PC-3 (cell line): Measurements from ENCODE around the gene DDX24. TPM values are rescaled to one million over a fixed set of nuclear protein-coding genes. Genes with fewer than 3 reads are reported as not detected.
A peak's percentile ranks its signal among the peaks of the same experiment; 100 is the strongest.

Source experiments
- ATAC-seq: fragments of 200-7000 bp; cut with Tn5 transposase; 2 replicates; pipeline ENCODE4 v1.9.1; 2020; ENCODE audit warnings: mild to moderate bottlenecking, moderate library complexity
- BruUV-seq: library from RNA; stranded (reverse); fragments of 400-500 nt; replicated peaks from 2 replicates; lab custom pipeline; 2021; lab: Mats Ljungman, UMichigan
- CTCF ChIA-PET: fragments of 300-600 bp; sonication (Branson Sonifier 250); formaldehyde crosslinking; loops from one replicate; lab custom pipeline; 2022; ENCODE audit warnings: antibody characterized with exemption; lab: Charles Lee
- POLR2A ChIA-PET: fragments of 300-600 bp; sonication (Branson Sonifier 250); formaldehyde crosslinking; loops from one replicate; lab custom pipeline; 2022; ENCODE audit warnings: antibody characterized with exemption; ENCODE audit not compliant: unreplicated experiment; lab: Charles Lee
- DNase-seq: peaks from one replicate; pipeline ENCODE4 v3.0.0-alpha.2; 2015
- H2AFZ ChIP-seq: fragments of 300-600 bp; sonication (generic); 2 replicates; pipeline ENCODE4 v1.6.0; 2016; ENCODE audit warnings: antibody characterized with exemption, low read length
- H3F3A ChIP-seq: fragments of 300-600 bp; sonication (generic); one replicate; pipeline ENCODE4 v1.6.0; 2017; ENCODE audit warnings: antibody characterized with exemption, low read length, control low read depth, mild to moderate bottlenecking; ENCODE audit not compliant: unreplicated experiment
- H3K27ac ChIP-seq: fragments of 300-600 bp; sonication (generic); 2 replicates; pipeline ENCODE4 v1.5.1; 2016; ENCODE audit warnings: mild to moderate bottlenecking, low read length
- H3K27me3 ChIP-seq: fragments of 300-600 bp; sonication (generic); 2 replicates; pipeline ENCODE4 v1.6.1; 2016; ENCODE audit warnings: low read length, mixed read lengths
- H3K36me3 ChIP-seq: fragments of 300-600 bp; sonication (generic); 2 replicates; pipeline ENCODE4 v1.6.1; 2016; ENCODE audit warnings: low read depth, mixed run types, low read length, mixed read lengths
- H3K4me1 ChIP-seq: fragments of 300-600 bp; sonication (generic); 2 replicates; pipeline ENCODE4 v1.5.1; 2016; ENCODE audit warnings: low read length; ENCODE audit not compliant: insufficient read depth
- H3K4me2 ChIP-seq: fragments of 300-600 bp; sonication (generic); 2 replicates; pipeline ENCODE4 v1.6.0; 2016; ENCODE audit warnings: low read length
- H3K4me3 ChIP-seq: fragments of 300-600 bp; sonication (generic); 2 replicates; pipeline ENCODE4 v1.5.1; 2016; ENCODE audit warnings: mild to moderate bottlenecking, low read length, mixed read lengths
- H3K79me2 ChIP-seq: fragments of 300-600 bp; sonication (generic); 2 replicates; pipeline ENCODE4 v1.6.1; 2017; ENCODE audit warnings: low read length, mixed read lengths
- H3K9ac ChIP-seq: fragments of 300-600 bp; sonication (generic); 2 replicates; pipeline ENCODE4 v1.6.0; 2016; ENCODE audit warnings: mild to moderate bottlenecking, low read length
- H3K9me2 ChIP-seq: fragments of 300-600 bp; sonication (generic); replicated peaks from 2 replicates; pipeline ENCODE4 v1.6.1; 2016; ENCODE audit warnings: mixed run types, low read length, mixed read lengths
- H3K9me3 ChIP-seq: fragments of 300-600 bp; sonication (generic); 2 replicates; pipeline ENCODE4 v1.6.1; 2016; ENCODE audit warnings: low read length, mixed read lengths
- H4K20me1 ChIP-seq: fragments of 300-600 bp; sonication (generic); 2 replicates; pipeline ENCODE4 v1.6.1; 2016; ENCODE audit warnings: low read length, mixed read lengths
- EZH2 ChIP-seq: fragments of 300-600 bp; sonication (generic); IDR thresholded peaks from one replicate; pipeline ENCODE4 v1.6.1; 2017; ENCODE audit warnings: antibody characterized with exemption, mild to moderate bottlenecking, low read length; ENCODE audit not compliant: unreplicated experiment
- EZH2phosphoT487 ChIP-seq: fragments of 300-600 bp; sonication (generic); IDR thresholded peaks from 2 replicates; pipeline ENCODE4 v1.6.1; 2018; ENCODE audit warnings: mild to moderate bottlenecking, antibody characterized with exemption, low read length, borderline replicate concordance
- intact Hi-C: fragments of 100-400 bp; cut with micrococcal nuclease; formaldehyde crosslinking; loops from 2 replicates; pipeline ENCODE4 v1.9.0; 2023
- total RNA-seq: library from RNA; depleted of rRNA; stranded (reverse); fragments of >200 nt; gene quantifications from 2 replicates; pipeline ENCODE4 v1.2.3, GENCODE V29; 2014
- TF ChIP-seq, protein P1 (sequence below): fragments of 300-600 bp; sonication (generic); conservative IDR thresholded peaks from 2 replicates; pipeline ENCODE4 v1.5.1; 2017; ENCODE audit warnings: antibody characterized with exemption, low read depth, mild to moderate bottlenecking, low read length

DDX24 gene
- total RNA-seq, 1 experiment from 2014 or later: 120 TPM

DNA sequence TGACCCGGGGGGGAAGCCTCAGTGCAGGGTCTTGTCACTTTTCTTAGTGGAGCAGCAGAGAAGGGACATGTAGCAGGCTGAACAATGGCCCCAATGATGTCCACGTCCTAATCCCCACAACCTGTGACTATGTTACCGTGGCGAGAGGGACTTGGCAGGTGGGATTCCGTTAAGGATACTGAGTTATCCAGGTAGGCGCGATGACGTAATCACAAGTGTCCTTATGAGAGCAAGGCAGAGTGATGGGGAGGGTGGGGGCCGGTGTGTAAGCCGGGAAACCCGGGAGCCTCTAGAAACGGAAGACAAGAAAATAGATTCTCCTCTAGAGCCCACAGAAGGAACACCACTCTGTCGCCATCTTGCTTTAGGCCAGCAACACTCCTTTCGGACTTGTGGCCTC, 50.4 kb downstream of the DDX24 start:
- ChIA-PET POLR2A (no interaction called here), CTCF (interaction anchor here (0.5 kb wide), 1 partner anchor 9 kb away, joined by 3 read pairs; no protein-coding TSS in a partner anchor)
- H3K4me3 ChIP-seq: no peak overlapping the region
- H3K27me3 ChIP-seq: no peaks in the 10 kb centered on the region
- H3K27ac ChIP-seq: no peak overlapping the region
- ATAC-seq: no peak
- H3K9me2 ChIP-seq: no peaks in the 10 kb centered on the region
- no peaks in the 10 kb centered on the region for H3K36me3 ChIP-seq
- H3F3A ChIP-seq: peaks cover 4% of the 10 kb centered on the region
- H3K4me1 ChIP-seq: peaks cover 49% of the 10 kb centered on the region
- H3K79me2 ChIP-seq: peaks cover 19% of the 10 kb centered on the region; the same call in 1 of the 2 replicates
- no peaks in the 10 kb centered on the region for H4K20me1 ChIP-seq
- BruUV-seq: no TSS peak
- H3K9ac ChIP-seq: no peak overlapping the region
- TF ChIP-seq, protein P1, sequence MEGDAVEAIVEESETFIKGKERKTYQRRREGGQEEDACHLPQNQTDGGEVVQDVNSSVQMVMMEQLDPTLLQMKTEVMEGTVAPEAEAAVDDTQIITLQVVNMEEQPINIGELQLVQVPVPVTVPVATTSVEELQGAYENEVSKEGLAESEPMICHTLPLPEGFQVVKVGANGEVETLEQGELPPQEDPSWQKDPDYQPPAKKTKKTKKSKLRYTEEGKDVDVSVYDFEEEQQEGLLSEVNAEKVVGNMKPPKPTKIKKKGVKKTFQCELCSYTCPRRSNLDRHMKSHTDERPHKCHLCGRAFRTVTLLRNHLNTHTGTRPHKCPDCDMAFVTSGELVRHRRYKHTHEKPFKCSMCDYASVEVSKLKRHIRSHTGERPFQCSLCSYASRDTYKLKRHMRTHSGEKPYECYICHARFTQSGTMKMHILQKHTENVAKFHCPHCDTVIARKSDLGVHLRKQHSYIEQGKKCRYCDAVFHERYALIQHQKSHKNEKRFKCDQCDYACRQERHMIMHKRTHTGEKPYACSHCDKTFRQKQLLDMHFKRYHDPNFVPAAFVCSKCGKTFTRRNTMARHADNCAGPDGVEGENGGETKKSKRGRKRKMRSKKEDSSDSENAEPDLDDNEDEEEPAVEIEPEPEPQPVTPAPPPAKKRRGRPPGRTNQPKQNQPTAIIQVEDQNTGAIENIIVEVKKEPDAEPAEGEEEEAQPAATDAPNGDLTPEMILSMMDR: no peak
- TF ChIP-seq EZH2 (no peak), EZH2phosphoT487 (no peak)
- intact Hi-C loops: no loop called here
- DNase-seq: no peak
- H3K9me3 ChIP-seq: no peaks in the 10 kb centered on the region
- no peak overlapping the region for H2AFZ ChIP-seq
- H3K4me2 ChIP-seq: no peak overlapping the region

DNA sequence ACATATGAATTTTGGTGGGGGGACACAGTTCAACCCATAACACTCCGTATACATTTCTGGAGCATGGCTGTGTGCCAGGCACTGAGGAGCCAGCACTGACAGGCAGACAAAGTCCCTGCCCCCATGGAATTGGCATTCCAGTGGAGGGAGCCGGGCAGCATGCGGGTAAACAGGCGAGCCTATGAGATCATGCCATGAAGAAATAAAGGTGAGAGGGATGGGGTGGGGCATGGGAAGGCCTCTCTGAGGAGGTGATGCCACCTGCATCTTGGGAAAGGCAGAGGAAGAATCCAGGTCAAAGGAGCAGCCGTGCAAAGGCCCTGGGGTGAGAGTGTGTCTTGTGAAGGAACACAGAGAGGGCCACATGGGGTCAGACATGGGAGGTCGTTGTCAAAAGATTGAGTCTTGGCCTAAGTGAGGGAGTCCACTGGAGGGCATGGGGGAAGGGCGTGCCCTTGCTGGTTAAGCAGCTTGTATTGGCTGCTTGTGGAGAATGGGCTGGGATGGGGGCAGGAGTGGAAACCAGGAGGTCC, 51.3 kb downstream of the DDX24 start:
- peaks cover 4% of the 10 kb centered on the region for H3F3A ChIP-seq
- ATAC-seq (no peak), DNase-seq (no peak)
- H3K36me3 ChIP-seq: no peaks in the 10 kb centered on the region
- H3K4me1 ChIP-seq: peaks cover 55% of the 10 kb centered on the region
- peaks cover 19% of the 10 kb centered on the region; the same call in 1 of the 2 replicates for H3K79me2 ChIP-seq
- H3K4me2 ChIP-seq: no peak overlapping the region
- H3K27me3 ChIP-seq: no peaks in the 10 kb centered on the region
- ChIA-PET CTCF (interaction anchor here (0.5 kb wide), 1 partner anchor 8 kb away, joined by 3 read pairs; no protein-coding TSS in a partner anchor), POLR2A (no interaction called here)
- intact Hi-C loops: loop anchor here (2.0 kb wide), 1 partner anchor 51 kb away; the partner anchor contains the start of genes DDX24 and IFI27L1
- TF ChIP-seq EZH2phosphoT487: no peak
- no peak for TF ChIP-seq EZH2
- TF ChIP-seq, protein P1: no peak
- no peak overlapping the region for H3K27ac ChIP-seq
- H3K9me2 ChIP-seq: no peaks in the 10 kb centered on the region
- H3K4me3 ChIP-seq: no peak overlapping the region
- BruUV-seq: no TSS peak
- H3K9me3 ChIP-seq: no peaks in the 10 kb centered on the region
- no peak overlapping the region for H2AFZ ChIP-seq
- no peak overlapping the region for H3K9ac ChIP-seq
- H4K20me1 ChIP-seq: no peaks in the 10 kb centered on the region

DNA sequence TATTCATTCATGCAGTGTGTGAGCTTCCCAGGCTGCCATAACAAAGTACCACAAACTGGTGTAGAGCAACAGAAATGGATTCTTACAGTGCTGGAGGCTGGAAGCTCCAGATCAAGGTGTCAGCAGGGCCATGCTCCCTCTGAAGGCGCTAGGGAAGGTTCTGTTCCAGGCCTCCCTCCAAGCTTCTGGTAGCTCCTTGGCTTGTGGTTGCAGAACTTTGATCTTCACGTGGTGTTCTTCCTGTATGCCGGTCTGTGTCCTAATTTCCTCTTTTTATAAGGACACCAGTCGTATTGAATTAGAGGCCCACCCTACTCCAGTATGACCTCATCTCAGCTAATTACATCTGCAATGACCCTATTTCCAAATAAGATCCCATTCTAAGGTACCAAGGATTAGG, 51.7 kb downstream of the DDX24 start:
- ATAC-seq (no peak), DNase-seq (no peak)
- Histone ChIP-seq H3F3A (peaks cover 4% of the 10 kb centered on the region), H4K20me1 (no peaks in the 10 kb centered on the region), H3K4me1 (peaks cover 56% of the 10 kb centered on the region), H3K79me2 (peaks cover 19% of the 10 kb centered on the region; the same call in 1 of the 2 replicates), H3K9ac (peak overlapping the region; percentile 39; the same call in 1 of the 2 replicates), H3K27me3 (no peaks in the 10 kb centered on the region), H3K9me3 (no peaks in the 10 kb centered on the region), H3K4me3 (no peak overlapping the region), H3K36me3 (no peaks in the 10 kb centered on the region), H3K9me2 (no peaks in the 10 kb centered on the region), H2AFZ (no peak overlapping the region), H3K27ac (peak overlapping the region; percentile 98), H3K4me2 (peak overlapping the region; percentile 58; the same call in 1 of the 2 replicates)
- TF ChIP-seq EZH2phosphoT487 (no peak), EZH2 (no peak)
- TF ChIP-seq, protein P1: no peak
- ChIA-PET POLR2A (no interaction called here), CTCF (interaction anchor here (1.7 kb wide), 1 partner anchor 52 kb away, joined by 9 read pairs; the partner anchor contains the start of genes DDX24 and IFI27L1)
- no TSS peak for BruUV-seq
- intact Hi-C loops: loop anchor here (2.0 kb wide), 1 partner anchor 52 kb away; the partner anchor contains the start of genes DDX24 and IFI27L1
